ENCODE measurements around the gene CSDE1. TPM values are rescaled to one million over a fixed set of nuclear protein-coding genes. Genes with fewer than 3 reads are reported as not detected.

Gene CSDE1
- total and polyA plus RNA-seq, 2 experiments from 2014 or later = 161 to 802 TPM

- DNase-seq (ENCODE audit: low spot score) = no peak
- H3K9me2 ChIP-seq (replicated peaks; ENCODE audit: insufficient read depth) = no peaks in the 10 kb centered on the region
- no peak overlapping the region for H3K27ac ChIP-seq
- H3K4me1 ChIP-seq (ENCODE audit: insufficient read depth) = no peaks in the 10 kb centered on the region
- TF ChIP-seq EZH2phosphoT487 (IDR thresholded peaks at IDR 0.05; ENCODE audit: low read depth, severe bottlenecking, unreplicated experiment) (no peak), CTCF (IDR thresholded peaks at IDR 0.05; ENCODE audit: poor library complexity) (no peak), EZH2 (IDR thresholded peaks at IDR 0.05; ENCODE audit: borderline replicate concordance) (no peak)
- H3K4me3 ChIP-seq = no peak overlapping the region
- H3K9me3 ChIP-seq (ENCODE audit: low read depth) = no peaks in the 10 kb centered on the region
- no peak overlapping the region for H2AFZ ChIP-seq
- H3K27me3 ChIP-seq = no peaks in the 10 kb centered on the region
- H3K4me2 ChIP-seq = no peak overlapping the region
- H3K79me2 ChIP-seq = peaks cover 58% of the 10 kb centered on the region
- peaks cover 17% of the 10 kb centered on the region for H4K20me1 ChIP-seq (ENCODE audit: insufficient read depth, poor library complexity, severe bottlenecking)
- WGBS (ENCODE audit: low lambda C conversion rate, missing lambda C conversion rate) = 95% methylated on average over 2 of the region's 2 CpGs
- no peaks in the 10 kb centered on the region for H3K36me3 ChIP-seq (replicated peaks; ENCODE audit: insufficient read depth, low read depth)
These were observed 29.2 kb downstream of the CSDE1 start for GRCh38 chr1:114728553-114728952.

- Histone ChIP-seq H3K36me3 (replicated peaks; ENCODE audit: insufficient read depth, low read depth) (no peaks in the 10 kb centered on the region), H3K4me3 (no peak overlapping the region), H4K20me1 (ENCODE audit: insufficient read depth, poor library complexity, severe bottlenecking) (peaks cover 13% of the 10 kb centered on the region), H3K4me2 (no peak overlapping the region), H3K79me2 (peaks cover 37% of the 10 kb centered on the region), H3K27me3 (no peaks in the 10 kb centered on the region), H3K9me2 (replicated peaks; ENCODE audit: insufficient read depth) (no peaks in the 10 kb centered on the region), H3K9me3 (ENCODE audit: low read depth) (no peaks in the 10 kb centered on the region), H3K27ac (no peak overlapping the region), H2AFZ (no peak overlapping the region), H3K4me1 (ENCODE audit: insufficient read depth) (peaks cover 2% of the 10 kb centered on the region)
- 88% methylated on average over 1 of the region's 1 CpG for WGBS (ENCODE audit: low lambda C conversion rate, missing lambda C conversion rate)
- no peak for DNase-seq (ENCODE audit: low spot score)
- TF ChIP-seq EZH2phosphoT487 (IDR thresholded peaks at IDR 0.05; ENCODE audit: low read depth, severe bottlenecking, unreplicated experiment) = no peak
- TF ChIP-seq CTCF (IDR thresholded peaks at IDR 0.05; ENCODE audit: poor library complexity) = no peak
- no peak for TF ChIP-seq EZH2 (IDR thresholded peaks at IDR 0.05; ENCODE audit: borderline replicate concordance)
These were observed 32.6 kb downstream of the CSDE1 start for GRCh38 chr1:114725230-114725629.

GRCh38 chr1:114723915-114724314, 33.9 kb downstream of the CSDE1 start:
- Histone ChIP-seq H3K36me3 (replicated peaks; ENCODE audit: insufficient read depth, low read depth) (no peaks in the 10 kb centered on the region), H4K20me1 (ENCODE audit: insufficient read depth, poor library complexity, severe bottlenecking) (peaks cover 7% of the 10 kb centered on the region), H3K9me3 (ENCODE audit: low read depth) (no peaks in the 10 kb centered on the region), H3K4me3 (no peak overlapping the region), H3K27me3 (no peaks in the 10 kb centered on the region), H3K27ac (no peak overlapping the region), H3K4me2 (no peak overlapping the region), H2AFZ (no peak overlapping the region), H3K9me2 (replicated peaks; ENCODE audit: insufficient read depth) (no peaks in the 10 kb centered on the region), H3K4me1 (ENCODE audit: insufficient read depth) (peaks cover 4% of the 10 kb centered on the region), H3K79me2 (peaks cover 30% of the 10 kb centered on the region)
- TF ChIP-seq EZH2 (IDR thresholded peaks at IDR 0.05; ENCODE audit: borderline replicate concordance) = no peak
- no peak for DNase-seq (ENCODE audit: low spot score)
- WGBS (ENCODE audit: low lambda C conversion rate, missing lambda C conversion rate) = 96% methylated on average over 1 of the region's 1 CpG

- no peak for DNase-seq (ENCODE audit: low spot score)
- Histone ChIP-seq H4K20me1 (ENCODE audit: insufficient read depth, poor library complexity, severe bottlenecking) (peaks cover 3% of the 10 kb centered on the region), H2AFZ (no peak overlapping the region), H3K4me1 (ENCODE audit: insufficient read depth) (peaks cover 4% of the 10 kb centered on the region), H3K27me3 (no peaks in the 10 kb centered on the region), H3K27ac (no peak overlapping the region), H3K9me2 (replicated peaks; ENCODE audit: insufficient read depth) (no peaks in the 10 kb centered on the region), H3K4me2 (no peak overlapping the region), H3K36me3 (replicated peaks; ENCODE audit: insufficient read depth, low read depth) (no peaks in the 10 kb centered on the region), H3K9me3 (ENCODE audit: low read depth) (no peaks in the 10 kb centered on the region), H3K4me3 (no peak overlapping the region), H3K79me2 (peaks cover 25% of the 10 kb centered on the region)
- no peak for TF ChIP-seq EZH2 (IDR thresholded peaks at IDR 0.05; ENCODE audit: borderline replicate concordance)
- TF ChIP-seq CTCF (IDR thresholded peaks at IDR 0.05; ENCODE audit: poor library complexity) = no peak
- TF ChIP-seq EZH2phosphoT487 (IDR thresholded peaks at IDR 0.05; ENCODE audit: low read depth, severe bottlenecking, unreplicated experiment) = no peak
- 0% methylated on average over 1 of the region's 1 CpG for WGBS (ENCODE audit: low lambda C conversion rate, missing lambda C conversion rate)
These were observed 34.3 kb downstream of the CSDE1 start for GRCh38 chr1:114723457-114723856.

Measured in hepatocyte (in vitro differentiated cells).